H1 (cell line): ENCODE results near the gene FSTL4. TPM values are rescaled to one million over a fixed set of nuclear protein-coding genes. Genes with fewer than 3 reads are reported as not detected.

Experiments used
- CTCF ChIA-PET: fragments of 300-600 bp; sonication (Branson Sonifier 250); formaldehyde crosslinking; loops from one replicate; lab custom pipeline; 2021; ENCODE audit not compliant: partially characterized antibody; lab: Charles Lee
- POLR2A ChIA-PET: fragments of 300-600 bp; sonication (Branson Sonifier 250); formaldehyde crosslinking; loops from one replicate; lab custom pipeline; 2021; ENCODE audit warnings: inconsistent platforms; ENCODE audit not compliant: partially characterized antibody; lab: Charles Lee
- DNase-seq, 2 experiments: peaks; one replicate each; pipeline versions ENCODE4 v3.0.0 to v3.0.0-alpha.2; 2010 to 2022; ENCODE audit warnings: low spot score in 2 of 2, low read depth in 1 of 2, mixed read lengths in 1 of 2
- FAIRE-seq: peaks from 2 replicates; lab custom pipeline; 2011; peaks lifted over from hg19 to GRCh38; lab: Jason Lieb, UNC
- H2AFZ ChIP-seq: 2 replicates; pipeline ENCODE4 v1.8.1; 2012; ENCODE audit warnings: low read length, inconsistent platforms
- H2AK5ac ChIP-seq: 2 replicates; pipeline ENCODE4 v1.6.1; 2013; ENCODE audit warnings: low read depth, low read length
- H2BK120ac ChIP-seq: replicated peaks from 2 replicates; pipeline ENCODE3; 2013; ENCODE audit warnings: low read depth, low read length, inconsistent platforms
- H2BK12ac ChIP-seq: 2 replicates; pipeline ENCODE4 v1.6.1; 2013; ENCODE audit warnings: low read depth, low read length
- H2BK15ac ChIP-seq: 2 replicates; pipeline ENCODE4 v1.6.1; 2013; ENCODE audit warnings: low read length
- H2BK20ac ChIP-seq: 2 replicates; pipeline ENCODE4 v1.6.1; 2013; ENCODE audit warnings: low read length
- H2BK5ac ChIP-seq: 2 replicates; pipeline ENCODE4 v1.6.1; 2013; ENCODE audit warnings: low read depth, low read length
- H3K14ac ChIP-seq: 2 replicates; pipeline ENCODE4 v1.6.1; 2013; ENCODE audit warnings: inconsistent platforms; ENCODE audit not compliant: insufficient read length
- H3K18ac ChIP-seq: 2 replicates; pipeline ENCODE4 v1.6.1; 2013; ENCODE audit warnings: low read length; ENCODE audit errors: extremely low read depth
- H3K23ac ChIP-seq: 2 replicates; pipeline ENCODE4 v1.6.1; 2013; ENCODE audit warnings: inconsistent platforms; ENCODE audit not compliant: insufficient read length
- H3K23me2 ChIP-seq: 2 replicates; pipeline ENCODE4 v1.6.1; 2013; ENCODE audit warnings: low read depth, low read length
- H3K27ac ChIP-seq: 2 replicates; pipeline ENCODE4 v1.6.1; 2011; ENCODE audit warnings: low read depth, low read length, inconsistent platforms
- H3K27me3 ChIP-seq, 4 experiments: replicated peaks in 1 of 4; 1 replicate in 1 of 4; 2 replicates in 3 of 4; pipeline versions ENCODE4 v1.6.1 to v1.8.1; 2011 to 2013; ENCODE audit warnings: low read length in 3 of 4, mild to moderate bottlenecking in 3 of 4, inconsistent platforms in 2 of 4, mixed read lengths in 2 of 4, moderate library complexity in 1 of 4; ENCODE audit not compliant: control insufficient read depth in 3 of 4, insufficient read depth in 3 of 4; ENCODE audit errors: extremely low read depth in 1 of 4
- H3K36me3 ChIP-seq, 4 experiments: 2 replicates each; pipeline versions ENCODE4 v1.6.1 to v1.8.1; 2011 to 2013; ENCODE audit warnings: mild to moderate bottlenecking in 4 of 4, low read length in 3 of 4, moderate library complexity in 2 of 4, control low read depth in 1 of 4, inconsistent platforms in 1 of 4; ENCODE audit not compliant: insufficient read depth in 4 of 4, control insufficient read depth in 2 of 4
- H3K4ac ChIP-seq: replicated peaks from 2 replicates; pipeline ENCODE3; 2013; ENCODE audit warnings: low read length, low read depth, mixed read lengths, inconsistent platforms; ENCODE audit not compliant: insufficient read length
- H3K4me1 ChIP-seq, 4 experiments: replicated peaks in 1 of 4; 1 replicate in 1 of 4; 2 replicates in 3 of 4; pipeline versions ENCODE4 v1.6.1 to v1.8.1; 2011 to 2013; ENCODE audit warnings: low read length in 3 of 4, inconsistent platforms in 2 of 4, mixed read lengths in 1 of 4; ENCODE audit not compliant: insufficient read depth in 4 of 4, control insufficient read depth in 3 of 4
- H3K4me2 ChIP-seq, 2 experiments: 2 replicates each; pipeline versions ENCODE4 v1.6.1 to v1.8.1; 2011 to 2013; ENCODE audit warnings: low read depth in 2 of 2, low read length in 2 of 2, control low read depth in 1 of 2, inconsistent platforms in 1 of 2, mild to moderate bottlenecking in 1 of 2; ENCODE audit not compliant: insufficient read depth in 1 of 2
- H3K4me3 ChIP-seq, 4 experiments: fragments of 200-600, 300-600 bp in 1 of 4; sonication (generic), shearing (Covaris generic), sonication (Bioruptor Twin) in 1 of 4; 2 replicates each; pipeline versions ENCODE4 v1.5.1 to v1.8.1; 2011 to 2016; ENCODE audit warnings: low read length in 4 of 4, low read depth in 3 of 4, control low read depth in 2 of 4, inconsistent platforms in 2 of 4, mild to moderate bottlenecking in 2 of 4, mixed read lengths in 1 of 4, moderate library complexity in 1 of 4; ENCODE audit not compliant: insufficient read depth in 2 of 4; ENCODE audit errors: extremely low read depth in 1 of 4
- H3K56ac ChIP-seq: replicated peaks from 2 replicates; pipeline ENCODE3; 2013; ENCODE audit warnings: low read depth, mild to moderate bottlenecking, mixed read lengths, low read length, inconsistent platforms; ENCODE audit not compliant: insufficient read length
- H3K79me1 ChIP-seq: 2 replicates; pipeline ENCODE4 v1.6.1; 2013; ENCODE audit warnings: low read depth, low read length, control low read depth
- H3K79me2 ChIP-seq, 2 experiments: 2 replicates each; pipeline versions ENCODE4 v1.6.1 to v1.8.1; 2012 to 2013; ENCODE audit warnings: low read length in 2 of 2, mild to moderate bottlenecking in 2 of 2, inconsistent platforms in 1 of 2; ENCODE audit not compliant: insufficient read depth in 2 of 2, control insufficient read depth in 1 of 2
- H3K9ac ChIP-seq, 4 experiments: replicated peaks in 1 of 4; 1 replicate in 1 of 4; 2 replicates in 3 of 4; pipeline versions ENCODE4 v1.6.1 to v1.8.1; 2011 to 2013; ENCODE audit warnings: low read depth in 3 of 4, low read length in 3 of 4, control low read depth in 2 of 4, mild to moderate bottlenecking in 2 of 4, moderate library complexity in 2 of 4, inconsistent platforms in 1 of 4; ENCODE audit errors: extremely low read depth in 1 of 4
- H3K9me3 ChIP-seq, 2 experiments: 2 replicates each; pipeline versions ENCODE4 v1.6.1 to v1.8.1; 2012 to 2013; ENCODE audit warnings: mild to moderate bottlenecking in 2 of 2, moderate library complexity in 2 of 2, control low read depth in 1 of 2, inconsistent platforms in 1 of 2, low read depth in 1 of 2, low read length in 1 of 2, mixed read lengths in 1 of 2; ENCODE audit not compliant: insufficient read depth in 2 of 2
- H4K20me1 ChIP-seq, 2 experiments: replicated peaks in 1 of 2; 2 replicates each; pipeline versions ENCODE3 to v1.8.1; 2011 to 2013; ENCODE audit warnings: inconsistent platforms in 2 of 2, low read length in 2 of 2, mild to moderate bottlenecking in 1 of 2; ENCODE audit not compliant: insufficient read depth in 2 of 2, control insufficient read depth in 1 of 2
- H4K5ac ChIP-seq: 2 replicates; pipeline ENCODE4 v1.6.1; 2013; ENCODE audit warnings: low read length, low read depth, mixed read lengths, inconsistent platforms; ENCODE audit not compliant: insufficient read length
- H4K8ac ChIP-seq: 2 replicates; pipeline ENCODE4 v1.8.0; 2013; ENCODE audit warnings: mild to moderate bottlenecking, moderate library complexity, low read length, inconsistent platforms; ENCODE audit not compliant: insufficient read depth; ENCODE audit errors: extremely low read depth
- H4K91ac ChIP-seq: replicated peaks from 2 replicates; pipeline ENCODE3; 2013; ENCODE audit warnings: low read length, mixed read lengths, inconsistent platforms; ENCODE audit not compliant: insufficient read length
- BCL11A ChIP-seq, 2 experiments: IDR thresholded peaks; one replicate each; pipeline ENCODE4 v1.6.1; 2011; ENCODE audit warnings: low read depth in 2 of 2, low read length in 2 of 2, mild to moderate bottlenecking in 2 of 2
- CTCF ChIP-seq, 3 experiments: IDR thresholded peaks; 1 replicate in 2 of 3; 2 replicates in 1 of 3; pipeline versions ENCODE4 v1.5.1 to v1.6.1; 2011; ENCODE audit warnings: low read length in 3 of 3, mild to moderate bottlenecking in 3 of 3, inconsistent platforms in 2 of 3, low read depth in 1 of 3, moderate library complexity in 1 of 3; ENCODE audit not compliant: insufficient read depth in 1 of 3; ENCODE audit errors: control extremely low read depth in 1 of 3
- EGR1 ChIP-seq: IDR thresholded peaks from 2 replicates; pipeline ENCODE4 v1.6.1; 2011; ENCODE audit warnings: low read depth, low read length, borderline replicate concordance
- FOSL1 ChIP-seq: IDR thresholded peaks from 2 replicates; pipeline ENCODE4 v1.6.1; 2011; ENCODE audit warnings: mild to moderate bottlenecking, low read depth, low read length, moderate library complexity; ENCODE audit not compliant: insufficient read depth
- GTF2F1 ChIP-seq: IDR thresholded peaks from 2 replicates; pipeline ENCODE4 v1.6.1; 2012; ENCODE audit warnings: low read depth, low read length, improper control_type of control experiment, borderline replicate concordance
- HDAC6 ChIP-seq: IDR thresholded peaks from one replicate; pipeline ENCODE4 v1.7.1; 2012; ENCODE audit warnings: low read depth, mild to moderate bottlenecking, inconsistent platforms, low read length, moderate library complexity
- PHF8 ChIP-seq: fragments of 200-600 bp; sonication (generic); conservative IDR thresholded peaks from 2 replicates; pipeline ENCODE4 v1.7.1; 2012; ENCODE audit warnings: low read depth, mild to moderate bottlenecking, inconsistent platforms, low read length, moderate library complexity
- RAD21 ChIP-seq, 2 experiments: IDR thresholded peaks in 1 of 2; conservative IDR thresholded peaks in 1 of 2; 2 replicates each; pipeline ENCODE4 v1.6.1; 2011; ENCODE audit warnings: low read depth in 2 of 2, low read length in 2 of 2, improper control_type of control experiment in 1 of 2, inconsistent platforms in 1 of 2, mild to moderate bottlenecking in 1 of 2, moderate library complexity in 1 of 2
- RBBP5 ChIP-seq: IDR thresholded peaks from 2 replicates; pipeline ENCODE4 v1.7.1; 2012; ENCODE audit warnings: low read depth, mild to moderate bottlenecking, inconsistent platforms, low read length, moderate library complexity, borderline replicate concordance
- SIN3A ChIP-seq, 2 experiments: IDR thresholded peaks in 1 of 2; conservative IDR thresholded peaks in 1 of 2; 2 replicates each; pipeline ENCODE4 v1.6.1; 2011 to 2012; ENCODE audit warnings: low read length in 2 of 2, improper control_type of control experiment in 1 of 2, low read depth in 1 of 2, mild to moderate bottlenecking in 1 of 2
- SP4 ChIP-seq: IDR thresholded peaks from 2 replicates; pipeline ENCODE4 v1.6.1; 2012; ENCODE audit warnings: low read length, inconsistent platforms
- WGBS, 2 experiments: shearing (Covaris generic) in 1 of 2; methylation state at CpG; one replicate each; pipeline versions ENCODE4 v1.1.6 to v1.1.7; 2013 to 2015; ENCODE audit warnings: low lambda C conversion rate in 2 of 2, mixed read lengths in 2 of 2, inconsistent platforms in 1 of 2, low coverage in 1 of 2, missing lambda C conversion rate in 1 of 2; ENCODE audit not compliant: insufficient replicate concordance in 2 of 2, insufficient coverage in 1 of 2, insufficient read length in 1 of 2; ENCODE audit errors: extremely low coverage in 1 of 2, missing lambda C conversion rate in 1 of 2; 5-methylcytosine and 5-hydroxymethylcytosine counted together
- polyA plus RNA-seq, 7 experiments: library from polyadenylated mRNA; depleted of rRNA in 3 of 7; stranded (reverse) in 5 of 7; unstranded in 2 of 7; fragments of >200 nt in 5 of 7; fragments of 200-250 nt in 2 of 7; gene quantifications; 1 replicate in 5 of 7; 2 replicates in 1 of 7; 4 replicates in 1 of 7; pipeline versions ENCODE4 v1.2.1 to v1.2.3, GENCODE V29; 2011 to 2013; ENCODE audit warnings: missing spikeins in 2 of 7, mixed read lengths in 2 of 7
- total RNA-seq: library from RNA; stranded (reverse); fragmentation: NEBNext Ultra II Directional; extraction: Animal tissue kit (Norgen Biotek cat#: 25700); gene quantifications from 2 replicates; pipeline ENCODE4 v1.2.1, GENCODE V29; 2021

The FSTL4 gene
- total and polyA plus RNA-seq, 2 of the 8 experiments (the other 6 are each of a cell fraction or from before 2014, with no cell fraction given) = 3.1 to 4.1 TPM

GRCh38 chr5:133200256-133200655 is 412.1 kb downstream of the FSTL4 start:
- DNase-seq = no peak
- CTCF ChIA-PET = no interaction called here
- TF ChIP-seq RAD21 (IDR thresholded peaks at IDR 0.05 in 1 of 2, conservative IDR thresholded peaks at IDR 0.05 in 1 of 2; ENCODE audit: low read depth in 2 of 2, low read length in 2 of 2) (no peak), SP4 (no peak), SIN3A (conservative IDR thresholded peaks at IDR 0.05 in 1 of 2, IDR thresholded peaks at IDR 0.05 in 1 of 2; ENCODE audit: low read depth in 1 of 2, low read length in 2 of 2) (no peak), BCL11A (IDR thresholded peaks at IDR 0.05; ENCODE audit: low read depth in 2 of 2, low read length in 2 of 2) (no peak), EGR1 (no peak), PHF8 (no peak), HDAC6 (no peak), GTF2F1 (no peak), CTCF (IDR thresholded peaks at IDR 0.05; ENCODE audit: control extremely low read depth in 1 of 3, insufficient read depth in 1 of 3, low read depth in 1 of 3, low read length in 3 of 3) (no peak), FOSL1 (no peak), RBBP5 (no peak)

More at GRCh38 chr5:133200256-133200655, 412.1 kb downstream of the FSTL4 start:
- Histone ChIP-seq H3K23ac (no peak overlapping the region), H2AFZ (no peak overlapping the region), H2BK120ac (no peak overlapping the region), H3K4ac (no peak overlapping the region), H3K9me3 (no peaks in the 10 kb centered on the region), H3K79me2 (no peaks in the 10 kb centered on the region), H3K27ac (no peak overlapping the region), H4K91ac (no peak overlapping the region), H2BK15ac (no peak overlapping the region), H2AK5ac (no peak overlapping the region), H3K56ac (no peak overlapping the region), H2BK5ac (no peak overlapping the region), H3K18ac (no peak overlapping the region), H3K4me2 (no peak overlapping the region), H4K8ac (no peak overlapping the region), H2BK12ac (no peak overlapping the region), H3K23me2 (no peaks in the 10 kb centered on the region), H3K4me1 (peaks cover 0 to 4% (median 1%) of the 10 kb centered on the region in 4 experiments; a peak in 2 of 7 replicates), H3K4me3 (no peak overlapping the region), H3K14ac (no peak overlapping the region), H3K79me1 (no peaks in the 10 kb centered on the region), H2BK20ac (no peak overlapping the region), H4K5ac (no peak overlapping the region), H4K20me1 (no peaks in the 10 kb centered on the region), H3K9ac (no peak overlapping the region), H3K36me3 (no peaks in the 10 kb centered on the region), H3K27me3 (no peaks in the 10 kb centered on the region)
- 96% methylated on average over 3 of the region's 3 CpGs; no CpG with 5 or more reads in 1 of the 2 experiments for WGBS, 2 experiments
- no peak for FAIRE-seq
- POLR2A ChIA-PET = interaction anchor here (0.8 kb wide), 1 partner anchor 84 kb away, joined by 3 read pairs; no protein-coding TSS in a partner anchor
